Measurements from ENCODE around the gene PDGFRB. TPM values are rescaled to one million over a fixed set of nuclear protein-coding genes. Genes with fewer than 3 reads are reported as not detected.

Gene PDGFRB
- total RNA-seq, 1 donor from 2014 or later: 74.8 TPM

DNA sequence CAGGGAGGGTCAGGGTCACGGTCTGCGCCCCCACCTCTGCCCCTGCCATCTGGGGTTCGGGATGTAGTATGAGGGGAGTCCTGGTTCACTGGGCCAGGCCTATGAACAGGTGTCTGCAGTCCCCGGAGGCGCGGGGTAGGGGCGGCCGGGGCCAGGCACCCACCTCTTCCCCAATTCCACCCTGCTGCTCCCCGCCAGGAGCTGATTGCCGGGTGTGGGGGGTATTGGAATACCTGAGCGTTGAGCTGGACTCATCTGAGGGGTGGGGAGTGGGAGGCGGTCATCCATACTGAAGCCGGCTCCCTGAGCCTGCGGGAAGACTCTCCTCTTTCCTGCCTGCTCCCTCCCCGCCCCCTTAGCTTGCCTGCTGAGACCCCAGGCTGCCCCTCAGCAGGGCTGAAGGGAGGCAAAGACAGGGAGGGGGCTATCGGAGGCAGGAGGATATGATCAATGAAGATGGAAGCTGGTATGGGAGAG lies 34.9 kb upstream of the PDGFRB start:
- Mint-ChIP-seq H3K27ac (no peak overlapping the region), H3K4me3 (no peak overlapping the region), H3K9me3 (no peaks in the 10 kb centered on the region), H3K27me3 (peaks cover 75% of the 10 kb centered on the region), H3K4me1 (ENCODE audit: unreplicated experiment) (peaks cover 6% of the 10 kb centered on the region), H3K36me3 (no peaks in the 10 kb centered on the region)
- no peak for DNase-seq (ENCODE audit: extremely low spot score, unreplicated experiment)
- TF ChIP-seq, protein P1, sequence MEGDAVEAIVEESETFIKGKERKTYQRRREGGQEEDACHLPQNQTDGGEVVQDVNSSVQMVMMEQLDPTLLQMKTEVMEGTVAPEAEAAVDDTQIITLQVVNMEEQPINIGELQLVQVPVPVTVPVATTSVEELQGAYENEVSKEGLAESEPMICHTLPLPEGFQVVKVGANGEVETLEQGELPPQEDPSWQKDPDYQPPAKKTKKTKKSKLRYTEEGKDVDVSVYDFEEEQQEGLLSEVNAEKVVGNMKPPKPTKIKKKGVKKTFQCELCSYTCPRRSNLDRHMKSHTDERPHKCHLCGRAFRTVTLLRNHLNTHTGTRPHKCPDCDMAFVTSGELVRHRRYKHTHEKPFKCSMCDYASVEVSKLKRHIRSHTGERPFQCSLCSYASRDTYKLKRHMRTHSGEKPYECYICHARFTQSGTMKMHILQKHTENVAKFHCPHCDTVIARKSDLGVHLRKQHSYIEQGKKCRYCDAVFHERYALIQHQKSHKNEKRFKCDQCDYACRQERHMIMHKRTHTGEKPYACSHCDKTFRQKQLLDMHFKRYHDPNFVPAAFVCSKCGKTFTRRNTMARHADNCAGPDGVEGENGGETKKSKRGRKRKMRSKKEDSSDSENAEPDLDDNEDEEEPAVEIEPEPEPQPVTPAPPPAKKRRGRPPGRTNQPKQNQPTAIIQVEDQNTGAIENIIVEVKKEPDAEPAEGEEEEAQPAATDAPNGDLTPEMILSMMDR (conservative IDR thresholded peaks at IDR 0.05): no peak

DNA sequence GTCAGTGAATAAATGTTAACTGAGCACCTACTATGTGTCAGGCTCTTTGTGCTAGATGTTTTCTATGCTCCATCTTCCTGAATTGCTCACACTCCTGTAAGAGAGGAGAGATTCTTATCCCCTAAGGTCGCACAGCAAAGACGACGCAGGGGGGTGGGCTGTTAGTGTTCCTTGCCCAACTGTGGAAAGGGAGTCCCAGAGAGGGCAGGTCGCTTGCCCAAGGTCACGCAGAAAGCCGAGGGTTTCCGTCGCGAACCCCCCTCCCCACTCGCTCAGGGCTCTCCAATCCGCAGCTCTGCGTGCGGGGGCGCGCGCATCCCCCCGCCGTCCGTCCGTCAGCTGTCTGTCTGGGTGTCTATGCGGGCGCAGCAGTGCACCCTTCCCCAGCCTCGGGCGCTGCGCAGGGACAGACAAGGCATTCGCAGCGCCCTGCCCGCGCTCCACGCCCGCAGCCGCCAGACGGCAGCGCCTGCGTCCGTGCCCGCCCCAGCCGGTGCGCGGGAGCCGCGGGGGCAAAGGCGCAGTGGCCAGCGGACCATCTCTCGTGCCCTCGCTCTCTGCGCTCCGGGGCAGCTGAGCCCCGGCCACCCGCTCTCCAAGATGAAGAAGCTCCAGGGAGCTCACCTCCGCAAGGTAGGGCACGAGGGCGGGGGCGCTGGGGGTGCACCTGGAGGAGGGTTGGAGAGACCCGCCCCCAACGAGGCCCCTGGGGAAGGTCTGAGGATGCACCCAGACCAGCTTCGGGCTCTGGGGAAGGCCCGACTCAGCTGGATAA lies 34.3 kb upstream of the PDGFRB start, which contains the start of gene SLC6A7:
Gene SLC6A7 (plus strand): TSS at position 335 of the 775 bp plus-strand sequence. CDS start 266 bp downstream, at position 601.
- H3K27me3 Mint-ChIP-seq: peaks cover 73% of the 10 kb centered on the region
- TF ChIP-seq, protein P1 (conservative IDR thresholded peaks at IDR 0.05): no peak
- H3K4me1 Mint-ChIP-seq (ENCODE audit: unreplicated experiment): peaks cover 4% of the 10 kb centered on the region
- DNase-seq (ENCODE audit: extremely low spot score, unreplicated experiment): no peak
- no peaks in the 10 kb centered on the region for H3K36me3 Mint-ChIP-seq
- no peak within 1 kb of the TSS for H3K27ac Mint-ChIP-seq
- H3K4me3 Mint-ChIP-seq: peak within 1 kb of the TSS; percentile 36
- H3K9me3 Mint-ChIP-seq: no peaks in the 10 kb centered on the region

DNA sequence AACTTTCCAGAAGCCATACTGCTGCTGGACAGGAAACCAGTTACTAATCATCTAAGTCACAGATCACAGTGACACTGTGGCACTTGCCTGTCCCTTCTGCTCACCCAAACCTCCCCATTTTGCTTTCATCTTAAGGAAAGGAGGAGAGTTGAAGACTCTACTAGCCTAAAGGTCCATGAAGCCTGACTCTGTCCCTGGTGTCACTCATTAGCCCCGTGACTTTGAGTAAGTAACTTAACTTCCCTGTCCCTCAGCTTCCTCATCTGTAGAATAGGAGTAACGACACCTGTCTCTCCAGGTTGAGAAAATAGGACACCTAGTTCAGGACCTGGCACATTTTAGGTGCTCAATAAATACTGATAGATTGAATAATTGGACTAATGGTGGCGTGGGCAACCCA lies 33.7 kb upstream of the PDGFRB start:
- no peak for DNase-seq (ENCODE audit: extremely low spot score, unreplicated experiment)
- Mint-ChIP-seq H3K27me3 (peaks cover 77% of the 10 kb centered on the region), H3K4me1 (ENCODE audit: unreplicated experiment) (peaks cover 8% of the 10 kb centered on the region), H3K36me3 (no peaks in the 10 kb centered on the region), H3K27ac (no peak overlapping the region), H3K9me3 (no peaks in the 10 kb centered on the region), H3K4me3 (peak overlapping the region; percentile 36)
- TF ChIP-seq, protein P1 (conservative IDR thresholded peaks at IDR 0.05): no peak

DNA sequence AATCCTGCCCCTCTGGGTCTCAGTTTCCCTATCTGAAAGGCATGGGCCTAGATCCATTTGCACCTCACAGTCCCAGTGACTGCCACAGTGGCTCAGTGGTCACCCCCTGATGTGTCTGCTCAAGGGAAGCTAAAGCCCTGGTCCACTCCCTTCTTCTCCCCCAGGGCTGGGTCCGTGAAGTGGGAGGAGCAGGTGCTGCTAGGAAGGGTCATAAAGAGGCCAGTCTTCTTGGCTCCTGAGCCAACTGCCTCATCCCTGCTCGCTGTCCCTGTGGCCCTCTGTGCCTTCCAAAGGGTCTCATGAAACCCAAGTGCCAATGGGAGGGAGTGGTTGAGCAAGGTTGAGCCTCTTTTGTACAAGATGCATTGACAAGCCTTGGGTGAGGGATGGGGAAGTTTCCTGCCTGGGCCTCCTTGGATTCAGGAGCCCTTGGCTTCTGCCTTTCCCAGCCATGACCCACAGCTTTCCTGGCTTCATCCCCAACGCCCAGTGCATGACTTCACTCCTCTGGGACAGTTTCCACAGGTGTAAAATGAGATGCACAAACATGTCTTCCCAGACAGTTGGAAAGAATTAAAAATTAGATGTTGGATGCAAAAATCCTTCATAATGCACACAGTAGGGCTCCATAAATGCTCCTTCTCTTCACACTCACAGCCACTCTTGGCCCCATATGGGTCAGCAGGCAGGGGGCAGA lies 32.6 kb upstream of the PDGFRB start:
- peaks cover 72% of the 10 kb centered on the region for H3K27me3 Mint-ChIP-seq
- TF ChIP-seq, protein P1 (conservative IDR thresholded peaks at IDR 0.05): no peak
- H3K4me1 Mint-ChIP-seq (ENCODE audit: unreplicated experiment): peaks cover 8% of the 10 kb centered on the region
- no peak for DNase-seq (ENCODE audit: extremely low spot score, unreplicated experiment)
- H3K36me3 Mint-ChIP-seq: no peaks in the 10 kb centered on the region
- H3K9me3 Mint-ChIP-seq: no peaks in the 10 kb centered on the region
- no peak overlapping the region for H3K4me3 Mint-ChIP-seq
- H3K27ac Mint-ChIP-seq: no peak overlapping the region

DNA sequence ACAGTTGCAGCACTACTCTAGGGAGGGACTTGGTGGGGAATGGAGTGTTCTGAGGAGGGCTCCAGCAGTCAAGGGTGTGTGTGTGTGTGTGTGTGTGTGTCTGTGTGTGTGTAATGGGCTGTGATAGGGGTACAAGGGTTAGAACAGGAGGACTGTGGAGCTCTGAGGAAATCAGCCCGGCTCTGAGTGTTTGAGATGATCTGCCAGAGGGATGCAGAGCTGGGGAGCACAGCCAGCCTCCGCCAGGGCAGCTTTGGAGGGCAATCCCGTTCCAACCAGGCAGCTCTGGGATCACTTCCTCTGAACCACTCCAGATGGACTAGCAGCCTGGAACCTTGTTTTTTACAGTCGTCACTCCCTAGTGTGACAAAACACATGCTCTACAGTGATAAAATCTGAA lies 31.3 kb upstream of the PDGFRB start:
- Mint-ChIP-seq H3K27ac (no peak overlapping the region), H3K9me3 (no peaks in the 10 kb centered on the region), H3K4me1 (ENCODE audit: unreplicated experiment) (peaks cover 11% of the 10 kb centered on the region), H3K4me3 (no peak overlapping the region), H3K36me3 (no peaks in the 10 kb centered on the region), H3K27me3 (peaks cover 63% of the 10 kb centered on the region)
- DNase-seq (ENCODE audit: extremely low spot score, unreplicated experiment): no peak
- TF ChIP-seq, protein P1 (conservative IDR thresholded peaks at IDR 0.05): no peak

Measured in type B pancreatic cell (in vitro differentiated cells).